ENCODE results near the gene NUDT3. TPM values are rescaled to one million over a fixed set of nuclear protein-coding genes. Genes with fewer than 3 reads are reported as not detected.

The NUDT3 gene
- total and polyA plus RNA-seq, 9 donors, result 16.0 to 60.7 (median 50.2) TPM

DNA sequence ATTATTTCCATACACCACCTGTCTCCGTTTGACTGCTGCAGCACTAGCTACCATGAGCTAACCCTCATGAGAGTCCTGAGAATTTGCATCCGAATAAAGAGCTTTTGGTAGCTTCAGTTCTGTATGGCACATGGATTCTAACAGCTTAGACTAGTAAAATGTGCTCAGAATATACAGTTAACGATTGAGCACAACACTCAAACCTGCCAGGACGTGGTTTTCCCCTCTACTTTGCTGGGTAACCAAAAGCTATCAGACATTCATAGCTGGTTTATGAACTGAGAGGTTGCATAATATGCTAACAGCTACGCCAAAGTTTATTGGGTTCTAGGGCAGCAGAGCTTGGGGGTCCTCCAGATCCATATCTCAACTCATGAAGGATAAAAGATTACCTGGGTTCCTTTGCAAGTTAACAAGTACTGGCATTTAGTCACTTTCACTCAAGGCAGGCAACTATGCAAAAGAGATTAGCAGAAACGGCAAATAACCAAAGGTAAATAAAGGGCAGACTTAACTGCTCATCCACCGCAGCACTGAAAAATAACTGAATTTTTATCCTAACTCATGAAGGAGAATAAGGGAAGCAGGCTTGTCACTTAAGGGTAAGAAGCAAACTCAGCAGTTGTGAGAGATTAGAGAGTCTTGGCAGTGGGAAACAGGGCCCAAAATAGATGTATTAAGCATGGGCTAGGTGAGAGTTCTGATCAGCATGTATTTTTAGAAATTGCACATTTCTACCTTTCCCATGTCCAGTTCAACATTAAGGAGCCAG is 29.4 kb downstream of the NUDT3 start:
- Histone ChIP-seq H3K4me3 (no peak overlapping the region), H3K36me3 (no peaks in the 10 kb centered on the region), H3K27ac (no peak overlapping the region), H3K4me1 (ENCODE audit: insufficient read depth) (peaks cover 2% of the 10 kb centered on the region), H3K9me3 (no peaks in the 10 kb centered on the region), H3K27me3 (no peaks in the 10 kb centered on the region)
- no peak for DNase-seq
- TF ChIP-seq POLR2A (IDR thresholded peaks at IDR 0.05) (no peak), EP300 (IDR thresholded peaks at IDR 0.05) (no peak)
- TF ChIP-seq, protein P1, sequence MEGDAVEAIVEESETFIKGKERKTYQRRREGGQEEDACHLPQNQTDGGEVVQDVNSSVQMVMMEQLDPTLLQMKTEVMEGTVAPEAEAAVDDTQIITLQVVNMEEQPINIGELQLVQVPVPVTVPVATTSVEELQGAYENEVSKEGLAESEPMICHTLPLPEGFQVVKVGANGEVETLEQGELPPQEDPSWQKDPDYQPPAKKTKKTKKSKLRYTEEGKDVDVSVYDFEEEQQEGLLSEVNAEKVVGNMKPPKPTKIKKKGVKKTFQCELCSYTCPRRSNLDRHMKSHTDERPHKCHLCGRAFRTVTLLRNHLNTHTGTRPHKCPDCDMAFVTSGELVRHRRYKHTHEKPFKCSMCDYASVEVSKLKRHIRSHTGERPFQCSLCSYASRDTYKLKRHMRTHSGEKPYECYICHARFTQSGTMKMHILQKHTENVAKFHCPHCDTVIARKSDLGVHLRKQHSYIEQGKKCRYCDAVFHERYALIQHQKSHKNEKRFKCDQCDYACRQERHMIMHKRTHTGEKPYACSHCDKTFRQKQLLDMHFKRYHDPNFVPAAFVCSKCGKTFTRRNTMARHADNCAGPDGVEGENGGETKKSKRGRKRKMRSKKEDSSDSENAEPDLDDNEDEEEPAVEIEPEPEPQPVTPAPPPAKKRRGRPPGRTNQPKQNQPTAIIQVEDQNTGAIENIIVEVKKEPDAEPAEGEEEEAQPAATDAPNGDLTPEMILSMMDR (IDR thresholded peaks at IDR 0.05), result no peak
- WGBS, 3 donors, result 41 to 60% (median 44%) methylated on average over 7 of the region's 7 CpGs
- intact Hi-C loops (cut with DNase I), result no loop called here

DNA sequence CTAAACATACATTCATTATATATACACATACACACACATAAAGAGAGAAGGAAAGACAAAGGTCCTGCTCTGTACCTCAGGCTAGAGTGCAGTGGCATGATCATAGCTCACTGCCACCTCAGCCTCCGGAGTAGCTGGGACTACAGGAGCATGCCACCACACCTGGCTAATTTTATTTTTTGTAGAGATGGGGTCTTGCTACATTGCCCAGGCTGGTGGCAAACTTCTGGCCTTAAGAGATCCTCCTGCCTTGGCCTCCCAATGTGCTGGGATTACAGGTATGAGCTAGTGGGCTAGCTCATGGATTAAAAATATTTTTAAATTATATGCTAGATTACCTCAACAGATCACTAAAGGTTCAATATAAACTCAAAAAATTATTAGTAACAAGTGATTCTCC is 30.3 kb downstream of the NUDT3 start:
- Histone ChIP-seq H3K27me3 (no peaks in the 10 kb centered on the region), H3K4me3 (no peak overlapping the region), H3K4me1 (ENCODE audit: insufficient read depth) (peaks cover 2% of the 10 kb centered on the region), H3K9me3 (no peaks in the 10 kb centered on the region), H3K27ac (no peak overlapping the region), H3K36me3 (no peaks in the 10 kb centered on the region)
- 94 to 100% (median 96%) methylated on average over 1 of the region's 1 CpG for WGBS, 3 donors
- no peak for TF ChIP-seq POLR2A (IDR thresholded peaks at IDR 0.05)
- no peak for TF ChIP-seq EP300 (IDR thresholded peaks at IDR 0.05)
- TF ChIP-seq, protein P1 (IDR thresholded peaks at IDR 0.05), result no peak
- no peak for DNase-seq
- intact Hi-C loops (cut with DNase I), result no loop called here

DNA sequence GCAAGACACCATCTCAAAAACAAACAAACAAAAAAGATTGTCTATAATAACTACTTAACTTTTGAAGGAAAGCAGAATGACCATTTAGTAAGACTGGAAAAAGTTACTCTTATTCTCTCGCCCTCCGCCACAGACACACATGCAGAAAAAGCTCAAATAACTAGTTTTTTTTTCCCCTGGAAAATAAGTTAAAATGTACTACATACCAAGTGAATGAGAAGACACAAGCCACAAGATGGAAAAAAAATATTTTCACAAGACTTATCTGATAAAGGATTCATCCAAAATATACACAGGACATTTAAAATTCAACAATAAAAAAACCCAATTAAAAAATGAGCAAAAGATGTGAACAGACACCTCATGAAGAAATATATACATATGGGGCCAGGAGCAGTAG is 31.9 kb downstream of the NUDT3 start:
- Histone ChIP-seq H3K27me3 (no peaks in the 10 kb centered on the region), H3K4me1 (ENCODE audit: insufficient read depth) (peaks cover 2% of the 10 kb centered on the region), H3K36me3 (no peaks in the 10 kb centered on the region), H3K27ac (no peak overlapping the region), H3K4me3 (no peak overlapping the region), H3K9me3 (no peaks in the 10 kb centered on the region)
- TF ChIP-seq POLR2A (IDR thresholded peaks at IDR 0.05), result no peak
- TF ChIP-seq, protein P1 (IDR thresholded peaks at IDR 0.05), result no peak
- no peak for TF ChIP-seq EP300 (IDR thresholded peaks at IDR 0.05)
- WGBS, 3 donors, result 75 to 86% (median 81%) methylated on average over 2 of the region's 2 CpGs
- intact Hi-C loops (cut with DNase I), result no loop called here
- DNase-seq, result no peak

DNA sequence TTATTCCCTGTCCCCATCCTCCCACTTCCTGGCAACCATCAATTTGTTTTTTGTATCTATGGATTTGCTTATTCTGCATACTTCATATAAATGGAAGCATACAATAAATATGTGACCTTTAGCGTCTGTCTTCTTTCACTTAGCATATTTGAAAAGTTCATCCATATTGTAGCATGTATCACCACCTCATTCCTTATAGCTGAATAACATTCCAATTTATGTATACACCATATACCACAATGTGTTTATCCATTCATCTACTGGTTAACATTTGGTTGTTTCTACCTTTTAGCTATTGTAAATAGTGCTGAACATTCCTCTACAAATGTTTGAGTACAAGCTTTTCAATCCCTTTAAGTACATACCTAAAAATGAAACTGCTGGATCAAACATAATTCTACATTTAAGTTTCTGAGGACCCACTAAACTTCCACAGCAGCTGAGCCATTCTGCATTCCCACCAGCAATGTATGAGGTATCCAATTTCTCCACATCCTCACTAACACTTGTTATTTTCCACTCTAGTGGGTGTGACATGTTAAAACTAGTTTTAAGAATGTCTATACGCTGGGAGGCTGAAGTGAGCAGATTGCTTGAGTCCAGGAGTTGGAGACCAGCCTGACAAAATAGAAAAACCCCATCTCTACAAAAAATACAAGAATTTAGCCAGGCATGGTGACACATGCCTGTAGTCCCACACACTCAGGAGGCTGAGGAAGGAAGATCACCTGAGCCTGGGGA is 32.9 kb downstream of the NUDT3 start:
- WGBS, 3 donors, result 75 to 78% (median 75%) methylated on average over 2 of the region's 2 CpGs
- DNase-seq, result no peak
- Histone ChIP-seq H3K27me3 (no peaks in the 10 kb centered on the region), H3K36me3 (no peaks in the 10 kb centered on the region), H3K4me3 (no peak overlapping the region), H3K27ac (no peak overlapping the region), H3K9me3 (no peaks in the 10 kb centered on the region), H3K4me1 (ENCODE audit: insufficient read depth) (peaks cover 2% of the 10 kb centered on the region)
- TF ChIP-seq EP300 (IDR thresholded peaks at IDR 0.05), result no peak
- intact Hi-C loops (cut with DNase I), result no loop called here

All from ovary (tissue), 9 donors.